Lower leg skin (tissue), 4 donors: ENCODE results near the gene LIF. TPM values are rescaled to one million over a fixed set of nuclear protein-coding genes. Genes with fewer than 3 reads are reported as not detected.

ENCODE experiments used
- DNase-seq, 2 donors: peaks; one replicate each; pipeline ENCODE4 v3.0.0-alpha.2; 2019; ENCODE audit warnings: low spot score in 2 of 2
- H3K4me3 ChIP-seq: fragments of 200-600 bp; sonication (generic); 2 replicates; pipeline ENCODE4 v1.5.1; 2017; ENCODE audit warnings: mild to moderate bottlenecking, low read depth; ENCODE audit not compliant: poor library complexity, severe bottlenecking
- CTCF ChIP-seq, 3 donors: fragments of 450-650 bp; IDR thresholded peaks; one replicate each; pipeline ENCODE4 v1.5.1; 2016; ENCODE audit warnings: antibody characterized with exemption in 3 of 3, mild to moderate bottlenecking in 3 of 3, moderate library complexity in 2 of 3
- POLR2A ChIP-seq, 2 donors: fragments of 450-650 bp; IDR thresholded peaks; one replicate each; pipeline ENCODE4 v1.6.1; 2016 to 2017; ENCODE audit warnings: antibody characterized with exemption in 2 of 2, mild to moderate bottlenecking in 1 of 2, moderate library complexity in 1 of 2
- WGBS, 2 donors: methylation state at CpG; one replicate each; pipeline ENCODE4 v1.1.5; 2018; 5-methylcytosine and 5-hydroxymethylcytosine counted together
- intact Hi-C: fragments of 100-400 bp; cut with DNase I; formaldehyde crosslinking; loops from one replicate; pipeline ENCODE4 v1.15.0; 2023; ENCODE audit warnings: low total_unique reads
- total RNA-seq, 4 donors: library from RNA; depleted of rRNA; stranded (reverse); fragments of >200 nt; gene quantifications; one replicate each; pipeline ENCODE4 v1.1.0, GENCODE V29; 2016

Gene LIF
- total RNA-seq, 4 donors from 2014 or later = 5.2 to 11.8 (median 7.0) TPM

- WGBS, 2 donors = 71 to 76% methylated on average over 8 of the region's 8 CpGs
- intact Hi-C loops = no loop called here
- DNase-seq = no peak
- H3K4me3 ChIP-seq = no peak overlapping the region
- no peak for TF ChIP-seq POLR2A (IDR thresholded peaks at IDR 0.05)
- no peak for TF ChIP-seq CTCF (IDR thresholded peaks at IDR 0.05)
Observed at GRCh38 chr22:30276039-30276438, 29.5 kb upstream of the LIF start.

GRCh38 chr22:30275625-30276024 is 29.1 kb upstream of the LIF start:
- no peak overlapping the region for H3K4me3 ChIP-seq
- intact Hi-C loops = no loop called here
- WGBS, 2 donors = 63 to 67% methylated on average over 8 of the region's 8 CpGs
- TF ChIP-seq POLR2A (IDR thresholded peaks at IDR 0.05) (no peak), CTCF (IDR thresholded peaks at IDR 0.05) (no peak)
- DNase-seq = no peak

GRCh38 chr22:30274437-30274812 is 27.9 kb upstream of the LIF start:
- DNase-seq = no peak
- TF ChIP-seq CTCF (IDR thresholded peaks at IDR 0.05) = no peak
- no peak overlapping the region for H3K4me3 ChIP-seq
- intact Hi-C loops = no loop called here
- WGBS, 2 donors = 76 to 79% methylated on average over 9 of the region's 9 CpGs

- no peak for DNase-seq
- 42 to 50% methylated on average over 10 of the region's 10 CpGs for WGBS, 2 donors
- intact Hi-C loops = no loop called here
- TF ChIP-seq POLR2A (IDR thresholded peaks at IDR 0.05) (no peak), CTCF (IDR thresholded peaks at IDR 0.05) (no peak)
- H3K4me3 ChIP-seq = no peak overlapping the region
Observed at GRCh38 chr22:30273711-30274436, 27.3 kb upstream of the LIF start.

- no peak for DNase-seq
- TF ChIP-seq POLR2A (IDR thresholded peaks at IDR 0.05) (no peak), CTCF (IDR thresholded peaks at IDR 0.05) (no peak)
- intact Hi-C loops = no loop called here
- 76% methylated on average over 16 of the region's 16 CpGs for WGBS, 2 donors
- H3K4me3 ChIP-seq = no peak overlapping the region
Observed at GRCh38 chr22:30272781-30273601, 26.4 kb upstream of the LIF start.
